Measurements from ENCODE around the gene CHMP5.

Gene CHMP5

DNA sequence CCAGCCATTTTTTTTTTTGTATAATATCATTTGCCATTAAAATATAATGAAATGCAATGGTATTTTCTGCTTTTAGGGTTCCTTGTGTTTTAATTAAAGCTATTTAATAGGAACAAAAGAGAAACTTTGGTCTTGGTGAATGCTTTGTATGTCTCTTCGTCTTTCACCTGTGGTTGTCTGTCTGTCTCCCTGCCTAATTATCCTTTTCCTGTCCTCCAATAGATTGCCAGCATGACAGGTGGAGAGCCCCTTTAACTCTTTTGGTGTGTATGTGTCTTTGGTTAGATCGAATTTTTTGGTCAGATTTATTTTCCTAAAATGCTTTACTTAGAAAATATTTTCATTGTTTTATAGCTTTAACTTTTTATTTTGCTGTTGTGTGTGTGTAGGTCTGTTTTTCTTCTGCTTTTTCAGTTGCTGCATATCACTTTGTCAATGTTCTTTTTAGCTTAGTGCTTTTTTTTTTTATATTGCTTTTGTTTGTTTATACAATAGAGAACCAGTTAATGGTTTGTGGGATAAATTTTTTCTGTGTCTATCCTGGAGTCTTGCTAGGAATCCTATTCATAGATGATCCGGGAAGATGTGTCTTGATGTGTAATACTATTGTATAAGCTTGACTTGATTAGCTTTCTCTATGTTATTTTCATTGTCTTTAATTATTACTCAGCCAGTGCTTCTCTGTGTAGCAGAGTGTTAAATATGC lies 8.6 kb downstream of the CHMP5 start:
- DNase-seq (ENCODE audit: low read depth in 2 of 2): no peak

DNA sequence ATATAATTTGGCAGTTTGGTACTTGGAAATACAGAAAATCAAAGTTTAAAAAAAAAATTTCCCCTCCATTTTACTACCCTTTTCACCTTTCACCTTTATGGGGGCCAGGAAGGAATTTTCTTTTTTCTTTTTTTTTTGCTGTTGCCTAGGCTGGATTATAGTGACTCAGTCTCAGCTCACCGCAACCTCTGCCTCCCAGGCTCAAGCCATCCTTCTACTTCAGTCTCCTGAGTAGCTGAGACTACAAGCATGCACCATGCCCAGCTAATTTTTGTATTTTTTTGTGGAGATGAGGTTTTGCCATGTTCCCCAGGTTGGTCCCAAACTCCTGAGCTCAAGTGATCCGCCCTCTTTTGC lies 9.1 kb downstream of the CHMP5 start:
- DNase-seq (ENCODE audit: low read depth in 2 of 2): no peak

GRCh38 chr9:33277484-33277883 lies 12.6 kb downstream of the CHMP5 start:
- no peak for DNase-seq (ENCODE audit: low read depth in 2 of 2)

- DNase-seq (ENCODE audit: low read depth in 2 of 2): no peak
These were observed 20.7 kb downstream of the CHMP5 start for GRCh38 chr9:33285502-33285901.

GRCh38 chr9:33287087-33287490 lies 22.2 kb downstream of the CHMP5 start:
- DNase-seq (ENCODE audit: low read depth in 2 of 2): peak in 1 of 2 donors; percentile 44

DNA sequence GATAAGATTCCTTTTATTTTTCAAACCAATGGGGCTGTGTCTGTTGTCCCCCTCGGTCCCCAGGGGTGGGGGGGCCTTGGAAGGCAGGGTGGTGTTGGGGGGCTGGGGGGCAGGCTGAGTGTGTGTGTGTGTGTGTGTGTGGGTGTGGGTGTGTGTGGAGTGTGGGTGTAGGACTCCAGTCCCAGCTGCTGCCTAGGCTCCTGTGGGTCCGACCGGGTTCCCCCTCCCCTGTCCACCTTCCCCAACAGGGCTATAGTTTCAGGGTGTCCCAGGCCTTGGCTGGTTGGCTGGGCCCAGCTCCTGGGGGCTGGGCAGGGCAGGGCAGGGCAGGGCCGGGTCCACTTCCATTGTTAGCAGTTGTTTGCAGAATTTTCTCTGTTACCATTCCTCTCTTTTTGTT lies 23.4 kb downstream of the CHMP5 start:
- DNase-seq (ENCODE audit: low read depth in 2 of 2): no peak

GRCh38 chr9:33288828-33289483 lies 24.1 kb downstream of the CHMP5 start:
- DNase-seq (ENCODE audit: low read depth in 2 of 2): no peak

DNA sequence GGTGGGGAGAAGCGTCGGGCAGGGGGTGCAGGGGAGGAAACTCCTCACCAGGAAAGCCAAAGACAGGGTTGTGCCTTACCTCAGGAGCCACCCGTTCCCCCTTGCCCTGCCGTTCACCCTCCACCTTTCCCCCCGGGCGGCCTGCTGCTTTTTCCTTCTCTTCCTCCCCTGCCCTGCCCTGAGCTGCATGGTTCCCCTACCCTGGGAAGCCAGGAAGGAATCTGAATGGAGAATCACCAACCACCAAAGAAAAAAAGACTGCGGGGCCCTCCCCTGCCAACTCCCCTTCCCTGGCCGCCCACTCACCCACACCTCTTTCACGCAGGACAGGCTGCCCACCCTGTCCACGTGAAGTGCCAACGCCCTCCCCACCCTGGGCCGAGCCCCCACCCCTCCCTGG lies 24.6 kb downstream of the CHMP5 start:
- peak in 1 of 2 donors; percentile 25 for DNase-seq (ENCODE audit: low read depth in 2 of 2)

DNA sequence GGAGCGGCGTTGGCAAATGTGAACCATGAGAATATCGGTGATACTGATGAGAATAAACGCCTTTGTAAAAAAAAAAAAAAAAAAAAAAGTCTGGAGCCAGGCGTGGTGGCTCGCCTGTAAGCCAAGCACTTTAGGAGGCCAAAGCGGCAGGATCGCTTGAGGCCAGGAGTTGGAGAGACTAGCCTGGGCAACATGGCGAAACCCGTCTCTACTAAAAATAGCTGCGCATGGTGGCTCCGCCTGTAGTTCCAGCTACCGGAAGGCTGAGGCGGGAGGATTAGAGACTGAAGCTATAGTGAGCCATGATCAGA lies 25.0 kb downstream of the CHMP5 start:
- DNase-seq (ENCODE audit: low read depth in 2 of 2): no peak

DNA sequence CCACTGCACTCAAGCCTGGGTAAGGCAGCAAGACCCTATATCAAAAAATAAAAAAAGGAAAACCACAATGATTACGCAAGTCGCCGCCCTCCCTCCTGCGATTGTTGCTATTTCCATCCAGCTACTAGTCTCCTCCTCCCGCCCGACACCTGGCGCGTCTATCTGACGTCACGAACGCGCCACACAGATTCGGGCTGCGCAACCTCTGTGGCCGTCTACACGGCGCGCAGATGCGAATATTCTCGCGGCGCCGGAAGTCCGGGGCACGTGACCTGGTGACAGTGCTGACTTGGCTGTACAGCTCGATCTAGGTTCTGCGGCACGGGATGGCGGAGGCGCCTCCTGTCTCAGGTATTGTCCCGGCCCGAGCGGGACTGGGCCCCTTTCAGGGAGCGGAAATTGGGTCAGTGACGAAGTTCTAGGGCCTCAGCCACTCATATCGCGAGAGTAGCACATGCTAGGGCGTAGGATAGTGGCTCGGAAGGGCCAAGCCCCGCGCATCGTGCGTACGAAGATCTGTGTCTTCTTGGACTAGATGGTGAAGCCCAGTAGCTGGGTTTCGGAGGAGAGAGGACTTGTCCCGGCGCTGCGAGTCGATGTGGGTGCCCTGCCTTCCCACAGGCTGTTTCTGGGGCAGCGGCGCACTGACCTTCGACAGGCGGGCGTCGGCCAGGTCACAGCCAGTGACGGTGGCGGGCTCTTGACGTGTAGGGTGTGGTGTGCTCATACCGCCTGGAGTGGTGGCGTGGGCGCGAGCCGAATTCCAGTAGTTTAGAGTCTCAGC lies 25.6 kb downstream of the CHMP5 start, which contains the start of gene NFX1:
TSS of gene NFX1 (plus strand) at position 270 of the 784 bp plus-strand sequence. CDS start at position 327, 57 bp downstream.
- peak; percentile 92 to 94 for DNase-seq (ENCODE audit: low read depth in 2 of 2)

DNA sequence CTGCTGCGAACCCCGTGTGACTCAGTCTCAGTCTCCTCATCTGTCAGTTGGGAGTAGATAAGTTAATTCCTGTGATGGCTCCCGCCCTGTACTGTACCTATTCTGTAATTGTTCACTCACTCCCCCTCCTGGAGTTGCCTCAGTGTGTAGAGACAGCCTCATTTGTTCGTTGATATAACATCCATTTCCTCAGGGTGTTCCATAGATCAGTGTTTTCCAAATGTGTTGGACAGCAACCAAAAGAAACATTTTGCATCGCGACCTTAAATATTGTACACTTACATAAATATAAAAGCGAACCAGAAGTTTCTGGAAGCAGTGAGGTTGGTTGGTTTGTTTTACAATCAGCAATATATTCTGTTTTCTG lies 26.2 kb downstream of the CHMP5 start:
- no peak for DNase-seq (ENCODE audit: low read depth in 2 of 2)

DNA sequence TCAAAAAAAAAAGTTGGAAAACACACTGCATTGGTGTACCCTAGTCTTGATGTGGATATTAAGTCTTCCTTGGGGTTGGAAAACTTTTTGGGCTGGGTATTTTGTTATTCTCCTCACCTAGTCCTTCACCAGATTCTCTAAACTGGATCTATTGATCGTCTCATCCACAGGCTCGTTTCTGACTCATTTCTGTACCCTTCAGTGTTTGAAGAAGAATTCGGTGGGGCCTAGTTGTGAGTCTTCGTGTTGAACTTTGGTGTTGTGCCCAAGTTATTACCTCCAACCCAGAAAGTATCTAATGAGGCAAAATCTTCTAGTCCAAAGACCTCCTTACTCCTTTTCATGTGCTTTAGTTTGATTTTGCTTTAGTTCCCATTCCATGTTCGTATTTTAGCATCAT lies 27.1 kb downstream of the CHMP5 start:
- DNase-seq (ENCODE audit: low read depth in 2 of 2): no peak

DNA sequence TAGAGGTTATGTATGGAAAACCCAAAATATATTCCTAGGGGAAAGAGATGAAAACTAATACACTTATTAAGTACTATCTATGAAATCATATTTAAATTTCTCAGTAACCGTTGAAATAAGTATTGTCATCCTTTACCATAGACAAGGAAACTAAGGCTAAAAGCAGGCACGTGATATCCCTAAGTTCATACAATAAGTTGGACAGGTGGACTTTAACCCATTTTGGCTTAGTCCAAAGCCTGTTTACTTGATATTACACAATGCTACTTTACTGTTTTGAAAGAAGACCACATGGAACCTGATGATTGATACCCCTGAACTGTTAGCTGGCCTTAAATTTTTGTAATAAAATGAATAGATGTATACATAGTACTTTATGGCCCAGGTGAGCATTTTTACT lies 28.9 kb downstream of the CHMP5 start:
- no peak for DNase-seq (ENCODE audit: low read depth in 2 of 2)

DNA sequence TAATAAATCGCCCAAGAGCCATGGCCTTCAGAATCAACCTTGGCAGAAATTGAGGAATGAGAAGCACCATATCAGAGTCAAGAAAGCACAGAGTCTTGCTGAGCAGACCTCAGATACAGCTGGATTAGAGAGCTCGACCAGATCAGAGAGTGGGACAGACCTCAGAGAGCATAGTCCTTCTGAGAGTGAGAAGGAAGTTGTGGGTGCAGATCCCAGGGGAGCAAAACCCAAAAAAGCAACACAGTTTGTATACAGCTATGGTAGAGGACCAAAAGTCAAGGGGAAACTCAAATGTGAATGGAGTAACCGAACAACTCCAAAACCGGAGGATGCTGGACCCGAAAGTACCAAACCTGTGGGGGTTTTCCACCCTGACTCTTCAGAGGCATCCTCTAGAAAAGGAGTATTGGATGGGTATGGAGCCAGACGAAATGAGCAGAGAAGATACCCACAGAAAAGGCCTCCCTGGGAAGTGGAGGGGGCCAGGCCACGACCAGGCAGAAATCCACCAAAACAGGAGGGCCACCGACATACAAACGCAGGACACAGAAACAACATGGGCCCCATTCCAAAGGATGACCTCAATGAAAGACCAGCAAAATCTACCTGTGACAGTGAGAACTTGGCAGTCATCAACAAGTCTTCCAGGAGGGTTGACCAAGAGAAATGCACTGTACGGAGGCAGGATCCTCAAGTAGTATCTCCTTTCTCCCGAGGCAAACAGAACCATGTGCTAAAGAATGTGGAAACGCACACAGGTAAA lies 30.0 kb downstream of the CHMP5 start:
- DNase-seq (ENCODE audit: low read depth in 2 of 2): no peak

- no peak for DNase-seq (ENCODE audit: low read depth in 2 of 2)
These were observed 30.7 kb downstream of the CHMP5 start for GRCh38 chr9:33295571-33295970.

DNA sequence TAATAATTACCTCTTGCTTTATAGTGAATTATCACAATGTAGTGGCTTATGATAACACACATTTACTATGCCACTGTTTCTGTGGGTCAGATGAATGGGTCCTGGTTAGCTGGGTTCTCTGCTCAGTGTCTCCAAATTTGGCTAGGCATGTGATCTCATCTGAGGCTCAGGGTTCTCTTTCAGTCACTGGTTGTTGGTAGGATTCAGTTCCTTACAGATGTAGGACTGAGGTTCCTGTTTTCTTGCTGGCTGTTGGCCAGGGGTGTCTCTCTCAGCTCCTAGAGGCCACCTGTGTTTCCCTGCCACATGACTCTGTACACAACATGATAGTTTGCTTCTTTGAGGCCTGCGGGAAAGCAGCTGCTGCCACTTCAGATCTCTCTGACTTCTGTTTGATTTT lies 32.6 kb downstream of the CHMP5 start:
- no peak for DNase-seq (ENCODE audit: low read depth in 2 of 2)

GRCh38 chr9:33300546-33300945 lies 35.7 kb downstream of the CHMP5 start:
- DNase-seq (ENCODE audit: low read depth in 2 of 2): no peak

- no peak for DNase-seq (ENCODE audit: low read depth in 2 of 2)
These were observed 39.5 kb downstream of the CHMP5 start for GRCh38 chr9:33304362-33304761.

- no peak for DNase-seq (ENCODE audit: low read depth in 2 of 2)
These were observed 41.2 kb downstream of the CHMP5 start for GRCh38 chr9:33306037-33306436.

- no peak for DNase-seq (ENCODE audit: low read depth in 2 of 2)
These were observed 42.2 kb downstream of the CHMP5 start for GRCh38 chr9:33307067-33307466.

GRCh38 chr9:33309903-33310302 lies 45.1 kb downstream of the CHMP5 start:
- no peak for DNase-seq (ENCODE audit: low read depth in 2 of 2)

- no peak for DNase-seq (ENCODE audit: low read depth in 2 of 2)
These were observed 45.9 kb downstream of the CHMP5 start for GRCh38 chr9:33310748-33311147.

Measured in activated CD4-positive, alpha-beta T cell treated with anti-CD3 and anti-CD28 coated beads for 24 hours (primary cell).